Keratinocyte (primary cell): ENCODE results near the gene LMNTD2. TPM values are rescaled to one million over a fixed set of nuclear protein-coding genes. Genes with fewer than 3 reads are reported as not detected.

Experiments used
- DNase-seq: peaks from one replicate; pipeline ENCODE4 v3.0.0-alpha.2; 2011; ENCODE audit warnings: low read depth, missing footprints, low spot score
- FAIRE-seq: peaks from 2 replicates; lab custom pipeline; 2011; peaks lifted over from hg19 to GRCh38; lab: Jason Lieb, UNC
- H2AFZ ChIP-seq: 2 replicates; pipeline ENCODE4 v1.6.0; 2012; ENCODE audit warnings: low read length, control low read depth, inconsistent platforms; ENCODE audit not compliant: control insufficient read depth
- H3K27ac ChIP-seq: 2 replicates; pipeline ENCODE4 v1.5.1; 2011; ENCODE audit warnings: low read length; ENCODE audit not compliant: control insufficient read depth, insufficient read depth
- H3K27me3 ChIP-seq: 3 replicates; pipeline ENCODE4 v1.6.0; 2011; ENCODE audit warnings: low read length; ENCODE audit not compliant: control insufficient read depth, insufficient read depth; ENCODE audit errors: extremely low read depth
- H3K36me3 ChIP-seq, 2 experiments: 2 replicates in 1 of 2; 3 replicates in 1 of 2; pipeline ENCODE4 v1.5.1; 2011; ENCODE audit warnings: low read length in 2 of 2, mild to moderate bottlenecking in 1 of 2; ENCODE audit not compliant: control insufficient read depth in 2 of 2, insufficient read depth in 2 of 2; ENCODE audit errors: extremely low read depth in 1 of 2
- H3K4me1 ChIP-seq: 3 replicates; pipeline ENCODE4 v1.5.1; 2011; ENCODE audit warnings: low read length; ENCODE audit not compliant: control insufficient read depth, insufficient read depth; ENCODE audit errors: extremely low read depth
- H3K4me2 ChIP-seq: 3 replicates; pipeline ENCODE4 v1.6.0; 2011; ENCODE audit warnings: low read depth, low read length; ENCODE audit not compliant: control insufficient read depth, insufficient read depth; ENCODE audit errors: extremely low read depth
- H3K4me3 ChIP-seq, 3 experiments: fragments of 200-600 bp in 1 of 3; sonication (generic) in 1 of 3; 2 replicates in 2 of 3; 3 replicates in 1 of 3; pipeline ENCODE4 v1.5.1; 2011 to 2016; ENCODE audit warnings: low read length in 3 of 3, mild to moderate bottlenecking in 3 of 3, control low read depth in 2 of 3, inconsistent platforms in 1 of 3, low read depth in 1 of 3, mixed read lengths in 1 of 3, mixed run types in 1 of 3, moderate library complexity in 1 of 3; ENCODE audit not compliant: control insufficient read depth in 2 of 3, insufficient read depth in 2 of 3; ENCODE audit errors: extremely low read depth in 1 of 3
- H3K79me2 ChIP-seq: 2 replicates; pipeline ENCODE4 v1.6.0; 2012; ENCODE audit warnings: low read length; ENCODE audit not compliant: control insufficient read depth, insufficient read depth
- H3K9ac ChIP-seq: 3 replicates; pipeline ENCODE4 v1.6.0; 2011; ENCODE audit warnings: low read length; ENCODE audit not compliant: control insufficient read depth, insufficient read depth; ENCODE audit errors: extremely low read depth
- H3K9me1 ChIP-seq: 3 replicates; pipeline ENCODE4 v1.6.0; 2011; ENCODE audit warnings: low read length; ENCODE audit not compliant: control insufficient read depth, insufficient read depth; ENCODE audit errors: extremely low read depth
- H3K9me3 ChIP-seq: 2 replicates; pipeline ENCODE4 v1.5.1; 2012; ENCODE audit warnings: low read depth, low read length; ENCODE audit not compliant: control insufficient read depth
- H4K20me1 ChIP-seq: 3 replicates; pipeline ENCODE4 v1.6.0; 2011; ENCODE audit warnings: low read length; ENCODE audit not compliant: control insufficient read depth, insufficient read depth; ENCODE audit errors: extremely low read depth
- CTCF ChIP-seq, 3 experiments: IDR thresholded peaks in 1 of 3; conservative IDR thresholded peaks in 1 of 3; optimal IDR thresholded peaks in 1 of 3; 2 replicates in 2 of 3; 3 replicates in 1 of 3; pipeline versions ENCODE3 to v1.5.1; 2011; ENCODE audit warnings: low read length in 3 of 3, mild to moderate bottlenecking in 3 of 3, moderate library complexity in 2 of 3, control low read depth in 1 of 3, inconsistent platforms in 1 of 3; ENCODE audit not compliant: insufficient read depth in 2 of 3; ENCODE audit errors: extremely low read depth in 1 of 3
- EZH2 ChIP-seq: IDR thresholded peaks from one replicate; pipeline ENCODE4 v1.6.1; 2012; ENCODE audit warnings: inconsistent platforms, mild to moderate bottlenecking, low read length, moderate library complexity
- dilution Hi-C: fragments of 300-500 bp; cut with MboI; formaldehyde crosslinking; loops from one replicate; pipeline ENCODE4 v1.7.0; 2020; ENCODE audit warnings: low sequenced_read_pairs; ENCODE audit not compliant: extremely low pct_ligation_motif_present
- polyA plus RNA-seq, 5 experiments: library from polyadenylated mRNA; depleted of rRNA in 3 of 5; stranded (reverse) in 3 of 5; stranded (forward) in 1 of 5; unstranded in 1 of 5; fragments of >200 nt; gene quantifications; 1 replicate in 1 of 5; 2 replicates in 3 of 5; 3 replicates in 1 of 5; pipeline versions ENCODE4 v1.2.1 to v1.2.3, GENCODE V29; 2011 to 2012; ENCODE audit warnings: missing spikeins in 2 of 5, low read depth in 1 of 5, low replicate concordance in 1 of 5

The LMNTD2 gene
- polyA plus RNA-seq, 1 donor (not counting 4 experiments of a cell fraction or from before 2014, with no cell fraction given), result 1.2 TPM

- TF ChIP-seq EZH2 (no peak), CTCF (optimal IDR thresholded peaks at IDR 0.05 in 1 of 3, IDR thresholded peaks at IDR 0.05 in 1 of 3, conservative IDR thresholded peaks at IDR 0.05 in 1 of 3; ENCODE audit: extremely low read depth in 1 of 3, insufficient read depth in 2 of 3, low read length in 3 of 3) (no peak)
- dilution Hi-C loops, result no loop called here
- Histone ChIP-seq H3K4me2 (peak overlapping the region; percentile 97), H3K9ac (peak overlapping the region; percentile 99), H3K27ac (peak overlapping the region; percentile 83), H3K79me2 (peaks cover 57% of the 10 kb centered on the region), H3K9me1 (peaks cover 8% of the 10 kb centered on the region), H4K20me1 (peaks cover 46% of the 10 kb centered on the region), H2AFZ (no peak overlapping the region), H3K4me1 (peaks cover 37% of the 10 kb centered on the region), H3K36me3 (peaks cover 8 to 15% of the 10 kb centered on the region in 2 experiments), H3K27me3 (no peaks in the 10 kb centered on the region), H3K4me3 (peak overlapping the region; percentile 78 to 97 (median 96)), H3K9me3 (no peaks in the 10 kb centered on the region)
- FAIRE-seq (no peak), DNase-seq (no peak)
These were observed 17.0 kb upstream of the LMNTD2 start for GRCh38 chr11:577611-577894.

- no peaks in the 10 kb centered on the region for H3K27me3 ChIP-seq
- H2AFZ ChIP-seq, result no peak overlapping the region
- peaks cover 45% of the 10 kb centered on the region for H4K20me1 ChIP-seq
- H3K27ac ChIP-seq, result peak overlapping the region; percentile 83
- H3K36me3 ChIP-seq, result peaks cover 8 to 15% of the 10 kb centered on the region in 2 experiments
- peak overlapping the region; percentile 99 for H3K9ac ChIP-seq
- peaks cover 53% of the 10 kb centered on the region for H3K79me2 ChIP-seq
- peaks cover 8% of the 10 kb centered on the region for H3K9me1 ChIP-seq
- dilution Hi-C loops, result no loop called here
- TF ChIP-seq EZH2 (no peak), CTCF (optimal IDR thresholded peaks at IDR 0.05 in 1 of 3, IDR thresholded peaks at IDR 0.05 in 1 of 3, conservative IDR thresholded peaks at IDR 0.05 in 1 of 3; ENCODE audit: extremely low read depth in 1 of 3, insufficient read depth in 2 of 3, low read length in 3 of 3) (no peak)
- peak overlapping the region; percentile 78 to 97 (median 96) for H3K4me3 ChIP-seq
- peaks cover 37% of the 10 kb centered on the region for H3K4me1 ChIP-seq
- no peaks in the 10 kb centered on the region for H3K9me3 ChIP-seq
- FAIRE-seq, result no peak
- H3K4me2 ChIP-seq, result peak overlapping the region; percentile 97
- no peak for DNase-seq
These were observed 16.5 kb upstream of the LMNTD2 start for GRCh38 chr11:576811-577610.
